HT-29 (cell line): ENCODE data around the gene COX5B. TPM values are rescaled to one million over a fixed set of nuclear protein-coding genes. Genes with fewer than 3 reads are reported as not detected.
"Not testable (repeated sequence)": the region's sequence is repeated elsewhere in the genome, so short reads cannot be mapped to it uniquely, and the experiment has no call there.

Source experiments
- DNase-seq: peaks from one replicate; pipeline ENCODE4 v3.0.0-alpha.2; 2015; ENCODE audit warnings: low spot score
- total RNA-seq: library from RNA; depleted of rRNA; stranded (reverse); fragments of >200 nt; shearing (Covaris generic); gene quantifications from 2 replicates; pipeline ENCODE4 v1.2.3, GENCODE V29; 2014; rRNA removed

COX5B gene
- total RNA-seq: 428 and 475 TPM in 2 replicates

DNA sequence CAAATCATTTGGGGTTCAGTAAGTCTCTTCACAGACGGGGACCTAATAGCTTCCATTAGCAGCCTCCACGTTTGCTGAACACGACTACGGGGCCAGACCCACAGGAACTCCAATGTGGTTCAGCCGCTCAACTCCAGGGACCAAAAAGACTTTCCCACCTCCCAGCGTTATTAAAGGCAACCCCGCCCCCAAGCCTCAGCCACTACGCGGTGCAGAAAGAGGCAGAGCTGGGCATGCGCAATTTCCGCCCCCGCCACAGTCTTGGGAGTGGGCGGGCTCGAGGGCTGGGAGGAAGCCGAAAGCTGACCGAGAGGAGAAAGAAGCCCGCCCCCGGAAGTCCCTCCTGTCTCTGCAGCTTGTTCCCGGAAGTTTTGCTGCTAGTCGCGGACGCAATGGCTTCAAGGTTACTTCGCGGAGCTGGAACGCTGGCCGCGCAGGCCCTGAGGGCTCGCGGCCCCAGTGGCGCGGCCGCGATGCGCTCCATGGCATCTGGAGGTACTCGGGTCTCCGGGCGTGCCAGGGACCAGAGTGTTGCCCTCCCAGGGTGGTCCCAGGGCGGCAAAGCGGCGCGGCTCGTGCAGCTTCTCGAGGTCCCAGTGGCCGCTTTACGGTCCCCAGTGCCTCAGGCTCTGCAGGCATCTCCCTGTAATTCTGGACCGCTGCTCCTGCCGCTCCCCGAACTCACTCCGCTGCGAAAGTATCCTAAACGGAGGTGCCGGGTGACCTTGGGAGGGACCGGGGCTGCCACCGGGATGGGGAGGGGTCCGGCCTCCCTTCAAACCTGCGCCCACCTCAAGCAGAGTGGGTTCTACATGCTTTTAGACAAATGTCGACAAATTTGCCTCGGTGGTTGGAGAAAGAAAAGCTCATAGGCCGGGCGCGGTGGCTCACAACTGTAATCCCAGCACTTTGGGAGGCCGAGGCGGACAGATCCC is at the start of gene COX5B:
Gene COX5B (plus strand): TSS at position 368 of the 935 bp plus-strand sequence. CDS start 25 bp downstream, at position 393.
- peak; percentile 98 for DNase-seq

DNA sequence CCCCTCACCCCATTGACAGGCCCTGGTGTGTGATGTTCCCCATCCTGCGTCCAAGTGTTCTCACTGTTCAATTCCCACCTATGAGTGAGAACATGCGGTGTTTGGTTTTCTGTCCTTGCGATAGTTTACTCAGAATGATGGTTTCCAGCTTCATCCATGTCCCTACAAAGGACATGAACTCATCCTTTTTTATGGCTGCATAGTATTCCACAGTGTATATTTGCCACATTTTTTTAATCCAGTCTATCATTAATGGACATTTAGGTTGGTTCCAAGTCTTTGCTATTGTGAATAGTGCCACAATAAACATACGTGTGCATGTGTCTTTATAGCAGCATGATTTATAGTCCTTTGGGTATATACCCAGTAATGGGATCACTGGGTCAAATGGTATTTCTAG is 49.7 kb upstream of the COX5B start:
- not testable (repeated sequence) for DNase-seq

- DNase-seq: not testable (repeated sequence)
Observed at GRCh38 chr2:97601537-97601936, 44.3 kb upstream of the COX5B start.

DNA sequence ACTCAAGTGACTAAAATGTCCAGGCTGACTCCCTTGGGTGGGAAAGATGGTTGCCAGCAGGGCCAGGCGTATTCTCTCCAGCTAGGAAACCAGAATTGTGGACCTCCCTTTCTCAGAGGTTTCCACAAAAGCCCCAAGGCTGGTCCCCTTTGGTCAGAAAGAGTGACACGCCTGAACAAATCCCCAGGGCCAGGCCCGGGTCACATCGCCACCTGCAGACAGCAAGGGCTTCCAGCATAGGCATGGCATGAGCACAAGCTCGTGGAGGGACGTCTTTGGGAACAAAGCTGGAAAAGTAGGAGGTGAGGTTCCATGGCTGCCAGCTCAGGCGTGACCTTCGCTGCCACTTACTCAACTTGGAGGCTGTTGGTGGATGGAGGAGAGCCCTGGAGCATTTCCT is 40.8 kb upstream of the COX5B start:
- not testable (repeated sequence) for DNase-seq

DNA sequence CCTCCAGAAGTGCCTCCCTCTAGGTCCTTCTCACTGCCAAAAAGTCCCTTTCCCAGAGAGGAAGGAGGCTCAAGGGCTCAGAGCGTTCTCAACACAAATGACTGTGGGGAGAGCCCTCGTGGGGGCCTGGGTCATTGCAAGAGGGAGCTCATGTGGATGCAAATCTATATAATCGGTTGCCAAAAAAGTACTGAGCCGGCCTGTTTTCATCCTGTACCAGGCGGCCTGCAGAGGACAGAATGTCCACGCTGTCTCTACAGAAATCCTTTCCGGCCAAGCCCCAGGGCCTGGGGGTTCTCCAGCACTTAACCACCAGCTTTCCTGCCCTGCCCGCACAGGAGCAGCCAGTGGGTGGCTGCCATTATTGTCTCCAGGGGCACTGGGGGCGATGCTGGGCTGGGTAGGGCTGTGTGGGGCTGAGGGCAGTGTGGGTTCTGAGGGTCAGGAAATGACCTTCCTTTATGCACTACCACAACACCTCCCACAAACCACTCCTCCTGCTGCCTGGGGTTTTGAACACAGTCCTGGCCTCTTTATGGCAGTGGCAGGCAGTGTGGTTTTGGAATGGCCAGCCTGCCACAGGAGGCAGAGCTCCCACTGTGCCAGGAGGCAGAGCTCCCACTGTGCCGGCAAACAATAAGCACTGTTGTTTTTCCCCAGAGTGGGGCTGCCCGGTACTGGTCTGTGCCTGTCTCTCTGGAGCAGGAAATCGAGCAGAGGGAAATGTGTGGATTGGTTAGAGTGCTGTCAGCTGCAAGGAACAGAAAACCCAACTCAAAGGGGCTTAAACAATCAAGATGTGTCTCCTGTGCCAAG is 40.1 kb upstream of the COX5B start:
- DNase-seq: not testable (repeated sequence)

DNA sequence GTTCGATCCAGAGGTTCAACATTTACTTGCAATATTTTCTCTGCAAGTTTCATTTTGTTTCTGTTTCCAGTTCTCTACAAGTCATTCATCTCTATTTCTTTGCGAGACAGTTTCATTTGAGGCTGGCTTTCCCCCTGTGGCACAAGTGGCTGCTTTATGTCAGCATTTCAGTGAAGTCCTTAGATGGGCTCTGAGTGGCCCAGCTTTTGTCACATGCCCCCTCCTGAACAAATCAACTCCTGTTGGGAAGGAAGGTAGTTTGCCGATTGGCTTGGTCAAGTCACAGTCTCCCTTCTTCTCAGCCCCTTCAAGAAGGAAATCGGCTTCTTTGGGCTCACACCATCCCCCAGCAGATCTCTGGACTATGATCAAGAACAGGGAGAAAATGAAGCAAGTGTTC is 37.1 kb upstream of the COX5B start:
- not testable (repeated sequence) for DNase-seq

DNA sequence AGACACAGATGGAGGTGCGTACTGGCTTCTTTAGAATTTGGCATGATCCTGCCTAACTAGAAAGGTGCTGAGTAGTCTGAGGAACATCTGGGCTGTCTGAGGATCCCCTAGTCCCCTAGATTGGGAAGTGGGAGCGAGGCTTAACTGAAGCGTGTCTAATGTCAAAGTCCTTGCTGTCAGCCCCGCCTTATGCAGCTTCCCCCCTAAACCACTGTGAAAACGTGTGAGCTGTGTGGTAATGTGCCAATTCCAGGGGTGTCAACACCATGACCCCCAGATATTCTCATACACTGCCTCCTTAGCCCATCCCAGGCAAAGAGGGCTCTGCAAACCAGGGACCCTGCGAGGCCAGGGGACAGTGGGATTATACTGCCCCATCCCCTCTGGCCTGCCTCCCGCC is 34.0 kb upstream of the COX5B start:
- DNase-seq: not testable (repeated sequence)

DNA sequence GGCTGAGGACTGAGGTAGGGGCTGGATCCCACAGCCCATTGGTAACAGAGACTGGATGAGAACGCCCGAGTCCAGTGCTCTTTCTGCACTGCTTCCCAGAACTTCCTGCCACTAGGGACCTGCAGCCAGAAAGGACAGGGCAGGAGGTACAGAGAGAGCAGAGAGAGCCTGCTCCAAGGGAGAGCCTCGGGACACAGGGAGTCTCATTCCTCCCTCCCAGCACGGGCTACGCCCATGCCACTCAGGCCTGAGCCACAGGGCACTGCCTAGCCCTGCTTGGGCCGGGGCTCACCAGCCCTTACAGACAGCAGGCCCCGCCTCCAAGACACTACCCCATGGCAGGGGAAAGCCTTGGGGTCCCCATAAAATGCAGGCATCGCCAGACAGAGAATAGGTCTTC is 30.1 kb upstream of the COX5B start:
- DNase-seq: not testable (repeated sequence)

DNA sequence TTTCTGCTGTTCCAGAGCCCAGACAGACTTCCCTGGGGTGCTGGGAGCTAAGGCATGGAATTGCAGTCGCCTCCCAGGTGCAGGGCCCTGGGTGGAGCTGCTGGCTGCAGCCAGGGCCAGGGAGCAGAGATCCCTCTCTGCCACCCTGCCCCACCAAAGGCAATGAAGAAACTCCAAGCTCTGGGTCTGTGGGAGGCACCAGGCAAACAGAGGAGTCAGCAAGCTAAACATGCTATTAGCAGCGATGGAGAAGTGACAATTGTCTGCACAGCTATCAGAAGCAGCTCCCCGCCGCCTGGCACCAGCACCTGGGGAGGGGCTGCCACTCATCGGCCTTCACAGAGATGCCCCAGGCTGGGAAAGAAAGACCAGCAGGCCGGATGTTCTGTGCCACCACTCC is 28.0 kb upstream of the COX5B start:
- DNase-seq: no peak

- DNase-seq: not testable (repeated sequence)
Observed at GRCh38 chr2:97618939-97619827, 26.7 kb upstream of the COX5B start.

DNA sequence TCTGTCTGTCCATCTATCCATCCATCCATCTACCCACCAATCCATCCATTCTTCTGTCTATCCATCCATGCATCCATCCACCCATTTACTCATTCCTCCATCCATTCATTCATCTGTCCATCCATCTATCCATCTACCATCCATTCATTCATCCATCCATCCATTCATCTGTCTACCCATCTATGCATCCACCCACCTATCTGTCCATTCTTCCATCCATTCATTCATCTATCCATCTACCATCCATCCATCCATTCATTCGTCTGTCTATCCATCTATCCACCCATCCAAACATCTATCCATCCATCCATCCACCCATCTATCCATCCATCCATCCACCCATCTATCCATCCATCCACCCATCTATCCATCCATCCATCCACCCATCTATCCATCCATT is 25.4 kb upstream of the COX5B start:
- DNase-seq: not testable (repeated sequence)

GRCh38 chr2:97622976-97623375 is 22.9 kb upstream of the COX5B start:
- DNase-seq: not testable (repeated sequence)

DNA sequence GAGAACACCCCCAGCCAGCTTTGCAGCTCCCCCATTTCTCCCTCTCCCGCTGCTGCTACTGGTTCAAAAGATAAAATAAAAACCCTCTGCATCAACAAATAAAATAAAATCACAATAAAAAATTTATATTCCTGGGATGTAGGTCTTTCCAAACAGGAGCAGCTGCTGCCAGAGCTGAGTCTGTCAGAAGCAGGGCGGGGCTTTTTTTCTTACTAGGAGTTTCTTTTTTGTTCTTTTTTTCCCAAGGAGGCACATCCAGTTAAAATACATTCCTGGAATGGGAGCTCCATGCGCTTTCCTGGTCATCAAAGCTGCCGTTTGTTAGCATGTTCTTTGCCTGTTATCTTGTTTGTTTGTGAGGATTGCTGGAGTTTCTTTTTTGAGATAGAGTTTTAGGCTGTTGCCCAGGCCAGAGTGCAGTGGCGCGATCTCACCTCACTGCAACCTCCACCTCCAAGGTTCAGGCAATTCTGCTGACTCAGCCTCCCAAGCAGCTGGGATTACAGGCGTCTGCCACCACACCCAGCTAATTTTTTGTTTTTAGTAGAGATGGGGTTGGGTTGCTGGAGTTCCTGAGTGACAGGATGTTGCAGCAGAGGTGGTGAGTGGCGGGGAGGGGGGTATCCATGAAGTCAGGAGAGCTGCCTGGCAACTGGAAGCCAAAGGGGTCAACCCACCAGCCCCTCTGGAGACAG is 20.4 kb upstream of the COX5B start:
- DNase-seq: not testable (repeated sequence)

DNA sequence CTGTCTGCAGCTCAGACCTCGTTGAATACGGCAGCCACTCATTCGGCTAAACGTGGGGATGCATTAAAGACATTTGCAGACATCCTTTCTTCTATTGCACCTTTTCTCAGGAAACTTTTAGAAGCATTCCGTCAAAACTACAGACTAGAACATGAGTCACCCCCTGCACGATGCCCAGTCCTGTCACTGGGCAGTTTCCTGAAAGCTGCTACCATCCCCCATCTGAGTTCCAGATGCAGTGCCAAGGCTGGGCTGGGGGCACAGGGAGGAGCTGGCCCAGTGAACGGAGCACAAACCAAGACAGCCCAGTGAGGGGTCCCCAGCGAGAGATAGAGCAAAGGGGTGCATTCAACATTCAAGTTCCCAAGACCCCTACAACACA is 19.8 kb upstream of the COX5B start:
- DNase-seq: not testable (repeated sequence)

- DNase-seq: no peak
Observed at GRCh38 chr2:97644023-97644717, 1.7 kb upstream of the COX5B start.

DNA sequence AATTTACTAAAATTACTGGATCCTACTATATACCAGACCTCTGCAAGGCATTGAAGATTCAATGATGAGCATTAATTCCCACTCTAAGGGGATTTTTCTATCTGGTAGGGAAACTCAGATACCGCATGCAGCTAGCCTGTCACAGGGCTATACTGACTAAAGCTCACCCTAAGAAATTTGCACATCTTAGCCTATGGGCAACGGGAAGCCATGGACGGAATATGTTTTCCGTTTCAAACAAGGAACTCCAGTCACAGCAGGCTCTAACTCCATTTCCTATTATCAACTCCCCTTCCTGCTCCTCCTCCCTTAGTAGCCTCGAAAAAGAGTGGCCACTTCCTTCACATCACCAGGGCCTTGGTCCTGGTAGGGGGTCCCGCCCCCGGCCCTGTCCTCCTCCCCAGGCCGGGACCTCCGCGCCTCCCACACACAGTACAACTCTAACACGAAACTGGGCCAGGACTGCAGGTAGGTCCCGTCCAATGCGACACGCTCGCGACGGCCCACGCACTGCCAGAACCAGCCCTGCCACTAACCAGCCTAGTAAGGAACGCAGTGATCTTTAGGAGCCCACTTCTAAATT is 659 bp upstream of the COX5B start:
- no peak for DNase-seq

DNA sequence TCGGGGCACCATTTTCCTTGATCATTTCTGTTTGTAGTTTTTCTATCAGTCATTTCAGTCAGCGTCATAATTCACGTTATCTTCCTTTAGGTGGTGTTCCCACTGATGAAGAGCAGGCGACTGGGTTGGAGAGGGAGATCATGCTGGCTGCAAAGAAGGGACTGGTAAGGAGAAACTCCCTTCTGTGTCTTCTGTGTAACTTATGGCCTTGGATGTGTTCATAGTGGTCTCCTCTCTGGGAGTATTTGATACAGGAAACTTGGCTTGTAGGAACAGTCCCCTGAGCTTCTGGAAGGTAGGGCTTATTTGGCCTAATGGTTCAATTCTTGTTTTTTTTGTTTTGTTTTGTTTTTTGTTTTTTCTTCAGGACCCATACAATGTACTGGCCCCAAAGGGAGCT is 1.1 kb downstream of the COX5B start:
- DNase-seq: no peak

DNA sequence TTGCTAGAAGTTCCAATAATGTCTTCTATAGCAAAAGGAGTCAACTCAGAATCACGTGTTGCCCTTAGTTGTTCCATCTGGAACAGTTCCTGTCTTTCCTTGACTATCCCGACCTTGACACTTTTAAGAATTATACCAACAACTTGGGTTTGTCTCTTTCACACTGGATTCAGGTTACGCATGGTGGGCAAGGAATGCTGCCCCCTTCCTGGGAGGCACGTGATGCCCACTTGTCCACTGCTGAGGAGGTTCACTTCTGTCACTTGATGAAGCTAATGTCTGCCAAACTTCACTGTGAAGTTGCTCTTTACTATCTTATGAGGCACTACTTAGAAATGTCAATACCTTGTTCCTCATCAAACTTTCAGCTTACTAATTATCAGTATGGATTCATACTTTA is 5.3 kb downstream of the COX5B start:
- DNase-seq: no peak

GRCh38 chr2:97653473-97653872 is 7.6 kb downstream of the COX5B start:
- DNase-seq: no peak

DNA sequence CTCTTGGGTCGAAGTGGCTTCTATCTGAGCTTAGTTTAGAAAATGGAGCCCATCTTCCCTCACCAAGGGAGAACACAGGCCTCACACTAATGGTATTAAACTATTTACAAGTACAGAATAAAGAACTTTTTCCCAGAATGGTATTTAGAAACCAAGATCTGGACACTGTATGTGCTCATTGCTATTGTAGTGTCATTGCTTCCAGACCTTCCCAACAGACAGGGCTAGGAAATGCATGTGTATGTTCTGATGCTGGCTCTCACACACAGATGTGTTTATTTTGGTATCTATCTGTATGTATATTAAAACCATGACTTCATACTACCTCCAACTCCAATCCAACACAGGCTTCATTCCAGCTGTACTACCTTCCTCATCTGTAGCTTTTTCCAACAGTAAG is 8.0 kb downstream of the COX5B start:
- DNase-seq: no peak
